Right lobe of liver (tissue), 4 donors: ENCODE data around the gene AGR2.

Experiments
- POLR2A ChIP-seq: fragments of 450-650 bp; IDR thresholded peaks from one replicate; pipeline ENCODE4 v1.6.1; 2017; ENCODE audit warnings: antibody characterized with exemption, mild to moderate bottlenecking
- TF ChIP-seq, protein P1 (sequence below), 4 donors: fragments of 200-600 bp in 3 of 4; fragments of 450-650 bp in 1 of 4; IDR thresholded peaks; one replicate each; pipeline versions ENCODE4 v1.5.1 to v1.8.0; 2016 to 2022; ENCODE audit warnings: antibody characterized with exemption in 4 of 4, mild to moderate bottlenecking in 2 of 4
- donor health status: DM: no; HTN: no; CAD: no.
- donor health status: DM: no; HTN: no; CAD: no.
- donor health status: DM: no; HTN: yes; CAD: no.

DNA sequence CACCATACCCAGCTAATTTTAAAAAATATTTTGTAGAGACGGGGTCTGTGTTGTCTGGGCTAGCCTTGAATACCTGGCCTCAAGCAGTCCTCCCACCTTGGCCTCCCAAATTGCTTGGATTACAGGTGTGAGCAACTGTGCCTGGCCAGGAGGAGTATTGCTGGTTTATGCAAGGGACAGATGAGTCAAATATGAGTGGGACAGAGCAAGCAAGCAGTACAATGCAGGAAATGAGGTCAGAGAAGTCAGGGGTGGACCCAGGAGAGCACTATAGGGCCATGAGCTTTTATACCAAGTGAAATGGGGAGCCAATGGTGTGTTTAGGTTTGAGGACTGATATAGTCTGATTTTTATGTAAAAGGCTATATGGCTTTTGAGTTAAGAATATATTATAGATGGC, 45.0 kb downstream of the AGR2 start:
- TF ChIP-seq POLR2A = no peak
- TF ChIP-seq, protein P1, sequence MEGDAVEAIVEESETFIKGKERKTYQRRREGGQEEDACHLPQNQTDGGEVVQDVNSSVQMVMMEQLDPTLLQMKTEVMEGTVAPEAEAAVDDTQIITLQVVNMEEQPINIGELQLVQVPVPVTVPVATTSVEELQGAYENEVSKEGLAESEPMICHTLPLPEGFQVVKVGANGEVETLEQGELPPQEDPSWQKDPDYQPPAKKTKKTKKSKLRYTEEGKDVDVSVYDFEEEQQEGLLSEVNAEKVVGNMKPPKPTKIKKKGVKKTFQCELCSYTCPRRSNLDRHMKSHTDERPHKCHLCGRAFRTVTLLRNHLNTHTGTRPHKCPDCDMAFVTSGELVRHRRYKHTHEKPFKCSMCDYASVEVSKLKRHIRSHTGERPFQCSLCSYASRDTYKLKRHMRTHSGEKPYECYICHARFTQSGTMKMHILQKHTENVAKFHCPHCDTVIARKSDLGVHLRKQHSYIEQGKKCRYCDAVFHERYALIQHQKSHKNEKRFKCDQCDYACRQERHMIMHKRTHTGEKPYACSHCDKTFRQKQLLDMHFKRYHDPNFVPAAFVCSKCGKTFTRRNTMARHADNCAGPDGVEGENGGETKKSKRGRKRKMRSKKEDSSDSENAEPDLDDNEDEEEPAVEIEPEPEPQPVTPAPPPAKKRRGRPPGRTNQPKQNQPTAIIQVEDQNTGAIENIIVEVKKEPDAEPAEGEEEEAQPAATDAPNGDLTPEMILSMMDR (IDR thresholded peaks at IDR 0.05) = no peak
